NCI-H1417 (cell line): ENCODE results near the gene OR2T2.
"Not testable (repeated sequence)": the region's sequence is repeated elsewhere in the genome, so short reads cannot be mapped to it uniquely, and the experiment has no call there.

Experiments
- DNase-seq, 3 experiments: peaks; one replicate each; lab custom pipeline; 2025; lab: John Stamatoyannopoulos, UW

OR2T2 gene

GRCh38 chr1:248450466-248451145, 5.2 kb downstream of the OR2T2 start:
- DNase-seq = not testable (repeated sequence)

GRCh38 chr1:248453619-248454018, 8.2 kb downstream of the OR2T2 start:
- not testable (repeated sequence) for DNase-seq

- not testable (repeated sequence) for DNase-seq
Observed at GRCh38 chr1:248455045-248455444, 9.6 kb downstream of the OR2T2 start.

GRCh38 chr1:248456635-248457034, 11.2 kb downstream of the OR2T2 start:
- not testable (repeated sequence) for DNase-seq

- not testable (repeated sequence) for DNase-seq
Observed at GRCh38 chr1:248459117-248459516, 13.7 kb downstream of the OR2T2 start.

- no peak for DNase-seq
Observed at GRCh38 chr1:248471154-248471553, 25.7 kb downstream of the OR2T2 start.

- DNase-seq = not testable (repeated sequence)
Observed at GRCh38 chr1:248472111-248472510, 26.7 kb downstream of the OR2T2 start.

GRCh38 chr1:248473051-248473450, 27.6 kb downstream of the OR2T2 start, which contains the start of gene OR2T3:
Gene OR2T3 (plus strand): TSS chr1:248473351. CDS start chr1:248473351, 0 bp downstream.
- DNase-seq = not testable (repeated sequence)

GRCh38 chr1:248475660-248476059, 30.2 kb downstream of the OR2T2 start:
- DNase-seq = not testable (repeated sequence)

- not testable (repeated sequence) for DNase-seq
Observed at GRCh38 chr1:248481686-248482579, 36.5 kb downstream of the OR2T2 start.

- DNase-seq = not testable (repeated sequence)
Observed at GRCh38 chr1:248488289-248488688, 42.9 kb downstream of the OR2T2 start, which contains the start of gene OR2T5. Gene OR2T5 (plus strand): TSS chr1:248488589. CDS start chr1:248488589, 0 bp downstream.

- DNase-seq = not testable (repeated sequence)
Observed at GRCh38 chr1:248496661-248497060, 51.2 kb downstream of the OR2T2 start.

GRCh38 chr1:248500305-248501035, 55.0 kb downstream of the OR2T2 start:
- DNase-seq = not testable (repeated sequence)
